ENCODE measurements around the gene SLK. TPM values are rescaled to one million over a fixed set of nuclear protein-coding genes. Genes with fewer than 3 reads are reported as not detected.

SLK gene
- total and polyA plus RNA-seq, 7 experiments from 2014 or later, result 6.1 to 32.2 (median 23.7) TPM

DNA sequence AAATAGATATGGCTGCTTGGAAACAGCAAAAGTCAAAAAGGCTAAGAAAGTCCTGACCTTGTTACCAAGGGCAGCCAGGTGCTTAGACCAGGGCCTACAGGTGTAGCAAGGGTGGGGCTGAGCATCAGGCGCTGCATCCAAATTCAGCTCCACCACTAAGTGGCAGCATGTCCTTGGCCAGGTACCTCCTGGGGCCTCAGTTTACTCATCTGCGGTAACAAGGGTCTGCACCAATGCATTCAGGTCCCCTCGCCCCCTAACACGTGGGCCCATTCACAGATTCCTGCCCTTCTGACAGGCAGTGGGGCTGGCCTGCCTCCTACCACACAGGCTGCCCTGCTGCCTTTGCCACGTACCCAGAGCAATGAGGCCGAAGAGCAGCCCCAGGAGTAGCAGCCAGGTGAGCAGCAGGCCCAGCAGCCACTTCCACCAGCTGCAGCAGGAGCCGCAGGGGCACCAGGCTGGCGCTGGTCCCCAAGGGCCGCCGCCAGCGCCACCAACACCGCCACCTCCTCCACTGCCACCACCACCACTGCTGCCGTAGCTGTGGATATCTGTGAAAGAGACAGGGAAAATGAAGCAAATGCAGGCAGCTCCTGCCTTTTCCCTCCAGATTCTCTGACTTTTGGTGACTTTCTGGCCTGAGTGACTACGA, 89.8 kb downstream of the SLK start:
- CTCF ChIA-PET, result no interaction called here
- H3K4me3 ChIP-seq (ENCODE audit: low read length), result no peak overlapping the region
- no peaks in the 10 kb centered on the region for H3K36me3 Mint-ChIP-seq
- H3K9me3 Mint-ChIP-seq, result no peaks in the 10 kb centered on the region
- POLR2A ChIA-PET, result no interaction called here
- peaks cover 0 to 4% (median 0%) of the 10 kb centered on the region in 5 donors for H3K27me3 Mint-ChIP-seq
- no peaks in the 10 kb centered on the region for H3K9me3 ChIP-seq (ENCODE audit: control insufficient read depth in 2 of 3, low read length in 3 of 3)
- H3K4me1 Mint-ChIP-seq, result no peaks in the 10 kb centered on the region
- no peak for DNase-seq
- no peaks in the 10 kb centered on the region for H3K27me3 ChIP-seq (ENCODE audit: control insufficient read depth in 2 of 2, insufficient read depth in 2 of 2, low read length in 2 of 2)
- H3K36me3 ChIP-seq (ENCODE audit: control insufficient read depth in 2 of 3, insufficient read depth in 3 of 3, low read length in 3 of 3), result no peaks in the 10 kb centered on the region
- no peak overlapping the region for H3K27ac Mint-ChIP-seq
- no peaks in the 10 kb centered on the region for H3K4me1 ChIP-seq (ENCODE audit: control insufficient read depth in 2 of 2, insufficient read depth in 2 of 2, low read length in 2 of 2)
- no peak for ATAC-seq
- H3K4me3 Mint-ChIP-seq, result no peak overlapping the region
- H3K27ac ChIP-seq (ENCODE audit: low read depth, low read length), result no peak overlapping the region
- intact Hi-C loops (cut with micrococcal nuclease), result no loop called here

DNA sequence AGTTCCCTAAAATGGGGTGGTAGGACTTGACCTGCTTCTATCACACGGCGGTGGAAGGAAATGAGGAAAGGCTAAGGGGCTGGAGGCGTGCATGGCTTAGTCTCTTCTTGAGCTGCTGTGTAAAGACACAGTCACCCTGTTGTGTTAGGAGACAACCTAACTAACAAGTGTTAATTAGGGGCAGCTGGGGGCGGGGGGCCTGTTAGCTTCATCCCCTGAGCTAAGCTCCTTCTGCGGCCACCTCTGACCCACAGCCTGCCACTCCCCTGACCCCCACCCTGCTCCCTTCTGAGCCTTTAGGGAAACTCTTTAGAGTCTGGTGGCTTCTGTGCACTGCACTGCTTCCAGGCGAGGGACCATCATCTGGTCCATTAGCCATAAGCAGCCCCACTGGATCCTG, 90.8 kb downstream of the SLK start:
- Mint-ChIP-seq H3K4me1 (no peaks in the 10 kb centered on the region), H3K4me3 (no peak overlapping the region), H3K9me3 (no peaks in the 10 kb centered on the region), H3K27ac (no peak overlapping the region), H3K36me3 (no peaks in the 10 kb centered on the region), H3K27me3 (peaks cover 0 to 4% (median 0%) of the 10 kb centered on the region in 5 donors)
- ChIA-PET POLR2A (no interaction called here), CTCF (no interaction called here)
- H3K27me3 ChIP-seq (ENCODE audit: control insufficient read depth in 2 of 2, insufficient read depth in 2 of 2, low read length in 2 of 2), result no peaks in the 10 kb centered on the region
- intact Hi-C loops (cut with micrococcal nuclease), result no loop called here
- DNase-seq (no peak), ATAC-seq (no peak)
- H3K9me3 ChIP-seq (ENCODE audit: control insufficient read depth in 2 of 3, low read length in 3 of 3), result no peaks in the 10 kb centered on the region
- no peaks in the 10 kb centered on the region for H3K4me1 ChIP-seq (ENCODE audit: control insufficient read depth in 2 of 2, insufficient read depth in 2 of 2, low read length in 2 of 2)
- H3K27ac ChIP-seq (ENCODE audit: low read depth, low read length), result no peak overlapping the region
- H3K4me3 ChIP-seq (ENCODE audit: low read length), result no peak overlapping the region
- H3K36me3 ChIP-seq (ENCODE audit: control insufficient read depth in 2 of 3, insufficient read depth in 3 of 3, low read length in 3 of 3), result no peaks in the 10 kb centered on the region

GRCh38 chr10:104059364-104059763, 92.4 kb downstream of the SLK start:
- ChIA-PET CTCF (interaction anchor here (0.6 to 1.1 kb wide), 2 partner anchors 64 to 350 kb away, joined by 3 read pairs; no protein-coding TSS in a partner anchor), POLR2A (interaction anchor here (0.5 kb wide), 1 partner anchor 415 kb away, joined by 3 read pairs; no protein-coding TSS in a partner anchor)
- H3K36me3 Mint-ChIP-seq, result no peaks in the 10 kb centered on the region
- no peaks in the 10 kb centered on the region for H3K36me3 ChIP-seq (ENCODE audit: control insufficient read depth in 2 of 3, insufficient read depth in 3 of 3, low read length in 3 of 3)
- no peak for DNase-seq
- no peak for ATAC-seq
- H3K27me3 ChIP-seq (ENCODE audit: control insufficient read depth in 2 of 2, insufficient read depth in 2 of 2, low read length in 2 of 2), result no peaks in the 10 kb centered on the region
- no peaks in the 10 kb centered on the region for H3K9me3 ChIP-seq (ENCODE audit: control insufficient read depth in 2 of 3, low read length in 3 of 3)
- no peak overlapping the region for H3K27ac ChIP-seq (ENCODE audit: low read depth, low read length)
- H3K4me1 Mint-ChIP-seq, result no peaks in the 10 kb centered on the region
- H3K27ac Mint-ChIP-seq, result no peak overlapping the region
- H3K4me3 ChIP-seq (ENCODE audit: low read length), result no peak overlapping the region
- H3K4me1 ChIP-seq (ENCODE audit: control insufficient read depth in 2 of 2, insufficient read depth in 2 of 2, low read length in 2 of 2), result no peaks in the 10 kb centered on the region
- no peak overlapping the region for H3K4me3 Mint-ChIP-seq
- peaks cover 0 to 9% (median 0%) of the 10 kb centered on the region in 5 donors for H3K27me3 Mint-ChIP-seq
- H3K9me3 Mint-ChIP-seq, result no peaks in the 10 kb centered on the region
- intact Hi-C loops (cut with micrococcal nuclease), result no loop called here

DNA sequence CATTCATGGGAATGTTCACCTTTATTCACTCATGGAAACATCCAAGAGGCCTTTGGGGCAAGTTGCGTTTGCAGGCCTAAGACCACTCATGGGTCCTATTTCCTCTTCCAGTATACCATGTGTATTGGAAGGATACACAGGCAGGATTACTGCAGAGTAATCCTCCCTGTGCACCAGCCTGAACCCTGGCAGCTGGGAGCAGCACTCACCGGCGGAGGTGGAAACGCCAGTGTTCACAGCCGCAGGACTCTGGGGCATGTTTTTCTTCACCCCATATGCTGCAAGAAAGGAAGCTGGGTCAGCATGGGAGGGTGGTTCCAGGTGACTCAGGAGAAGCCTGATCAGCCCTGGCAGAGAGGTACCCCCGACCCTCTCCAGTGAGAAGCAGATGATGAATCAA, 94.3 kb downstream of the SLK start:
- ATAC-seq, result no peak
- H3K36me3 Mint-ChIP-seq, result no peaks in the 10 kb centered on the region
- no peak for DNase-seq
- no peak overlapping the region for H3K27ac Mint-ChIP-seq
- intact Hi-C loops (cut with micrococcal nuclease), result no loop called here
- CTCF ChIA-PET, result interaction anchor here (0.6 kb wide), 1 partner anchor 1708 kb away, joined by 3 read pairs; no protein-coding TSS in a partner anchor
- Histone ChIP-seq H3K4me3 (ENCODE audit: low read length) (no peak overlapping the region), H3K36me3 (ENCODE audit: control insufficient read depth in 2 of 3, insufficient read depth in 3 of 3, low read length in 3 of 3) (no peaks in the 10 kb centered on the region), H3K27me3 (ENCODE audit: control insufficient read depth in 2 of 2, insufficient read depth in 2 of 2, low read length in 2 of 2) (no peaks in the 10 kb centered on the region), H3K9me3 (ENCODE audit: control insufficient read depth in 2 of 3, low read length in 3 of 3) (no peaks in the 10 kb centered on the region), H3K27ac (ENCODE audit: low read depth, low read length) (no peak overlapping the region), H3K4me1 (ENCODE audit: control insufficient read depth in 2 of 2, insufficient read depth in 2 of 2, low read length in 2 of 2) (no peaks in the 10 kb centered on the region)
- no peaks in the 10 kb centered on the region for H3K4me1 Mint-ChIP-seq
- H3K4me3 Mint-ChIP-seq, result no peak overlapping the region
- peaks cover 0 to 19% (median 0%) of the 10 kb centered on the region in 5 donors for H3K27me3 Mint-ChIP-seq
- POLR2A ChIA-PET, result interaction anchor here (0.6 kb wide), 1 partner anchor 153 kb away, joined by 3 read pairs; no protein-coding TSS in a partner anchor
- no peaks in the 10 kb centered on the region for H3K9me3 Mint-ChIP-seq

DNA sequence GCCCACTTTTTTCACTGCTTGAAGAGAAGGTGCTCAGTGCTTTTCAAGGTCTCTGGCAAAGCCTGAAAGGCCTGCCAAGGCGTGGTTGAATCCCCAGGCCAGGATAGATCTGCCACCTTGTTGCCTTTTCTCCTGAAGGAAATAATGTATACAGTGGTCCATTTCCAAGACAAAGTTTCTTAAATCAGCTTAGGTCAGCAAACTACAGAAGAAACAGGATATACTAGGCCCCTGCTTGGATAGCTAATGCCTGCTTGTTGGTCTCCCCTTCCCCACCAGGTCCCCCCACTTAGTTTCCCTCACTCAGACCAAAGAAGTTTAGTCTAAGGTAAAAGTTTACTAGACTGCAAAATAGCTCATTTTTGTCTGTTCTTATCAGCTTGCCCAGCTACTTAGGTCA, 98.8 kb downstream of the SLK start:
- peaks cover 0 to 2% (median 0%) of the 10 kb centered on the region in 7 donors for H3K4me1 Mint-ChIP-seq
- no peaks in the 10 kb centered on the region for H3K9me3 ChIP-seq (ENCODE audit: control insufficient read depth in 2 of 3, low read length in 3 of 3)
- H3K9me3 Mint-ChIP-seq, result no peaks in the 10 kb centered on the region
- intact Hi-C loops (cut with micrococcal nuclease), result no loop called here
- H3K27me3 ChIP-seq (ENCODE audit: control insufficient read depth in 2 of 2, insufficient read depth in 2 of 2, low read length in 2 of 2), result no peaks in the 10 kb centered on the region
- ATAC-seq, result no peak
- H3K27ac Mint-ChIP-seq, result no peak overlapping the region
- no peaks in the 10 kb centered on the region for H3K4me1 ChIP-seq (ENCODE audit: control insufficient read depth in 2 of 2, insufficient read depth in 2 of 2, low read length in 2 of 2)
- no peaks in the 10 kb centered on the region for H3K36me3 ChIP-seq (ENCODE audit: control insufficient read depth in 2 of 3, insufficient read depth in 3 of 3, low read length in 3 of 3)
- H3K4me3 Mint-ChIP-seq, result no peak overlapping the region
- ChIA-PET CTCF (interaction anchor here (0.6 kb wide), 1 partner anchor 1960 kb away, joined by 3 read pairs; no protein-coding TSS in a partner anchor), POLR2A (no interaction called here)
- no peak overlapping the region for H3K4me3 ChIP-seq (ENCODE audit: low read length)
- H3K27ac ChIP-seq (ENCODE audit: low read depth, low read length), result no peak overlapping the region
- H3K27me3 Mint-ChIP-seq, result peaks cover 0 to 36% (median 0%) of the 10 kb centered on the region in 5 donors
- no peak for DNase-seq
- H3K36me3 Mint-ChIP-seq, result no peaks in the 10 kb centered on the region

- Mint-ChIP-seq H3K4me3 (no peak overlapping the region), H3K27me3 (peaks cover 0 to 38% (median 0%) of the 10 kb centered on the region in 5 donors), H3K4me1 (peaks cover 0 to 2% (median 0%) of the 10 kb centered on the region in 7 donors), H3K36me3 (no peaks in the 10 kb centered on the region), H3K9me3 (no peaks in the 10 kb centered on the region), H3K27ac (no peak overlapping the region)
- Histone ChIP-seq H3K27ac (ENCODE audit: low read depth, low read length) (no peak overlapping the region), H3K9me3 (ENCODE audit: control insufficient read depth in 2 of 3, low read length in 3 of 3) (no peaks in the 10 kb centered on the region), H3K4me1 (ENCODE audit: control insufficient read depth in 2 of 2, insufficient read depth in 2 of 2, low read length in 2 of 2) (no peaks in the 10 kb centered on the region), H3K36me3 (ENCODE audit: control insufficient read depth in 2 of 3, insufficient read depth in 3 of 3, low read length in 3 of 3) (no peaks in the 10 kb centered on the region), H3K4me3 (ENCODE audit: low read length) (no peak overlapping the region), H3K27me3 (ENCODE audit: control insufficient read depth in 2 of 2, insufficient read depth in 2 of 2, low read length in 2 of 2) (no peaks in the 10 kb centered on the region)
- no peak for ATAC-seq
- intact Hi-C loops (cut with micrococcal nuclease), result no loop called here
- ChIA-PET POLR2A (interaction anchor here (0.7 kb wide), 1 partner anchor 160 kb away, joined by 3 read pairs; no protein-coding TSS in a partner anchor), CTCF (interaction anchor here (0.6 kb wide), 2 partner anchors 57 to 575 kb away, joined by 3 to 5 read pairs; no protein-coding TSS in a partner anchor)
- DNase-seq, result no peak
Measured at GRCh38 chr10:104066945-104067344, 100.0 kb downstream of the SLK start.

DNA sequence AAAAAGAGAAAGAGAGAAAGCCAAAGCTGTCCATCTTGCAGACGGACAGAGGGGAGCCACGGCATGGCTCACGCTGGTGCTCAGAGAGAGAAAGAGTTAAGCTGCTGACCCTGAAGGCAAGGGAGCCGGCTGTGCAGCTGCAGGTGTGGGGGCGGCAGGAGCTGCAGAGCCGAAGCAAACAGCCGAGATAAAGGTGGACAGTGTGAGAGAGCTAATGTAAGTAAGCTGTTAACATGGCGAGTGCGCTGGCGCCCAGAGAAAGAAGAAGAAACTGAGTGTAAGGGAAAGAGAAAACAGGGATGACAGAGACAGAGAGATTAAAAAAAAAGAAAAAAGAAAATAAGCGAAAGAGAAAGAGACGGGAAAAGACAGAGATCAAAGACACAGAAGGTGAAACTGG, 100.6 kb downstream of the SLK start:
- no peaks in the 10 kb centered on the region for H3K36me3 Mint-ChIP-seq
- Histone ChIP-seq H3K4me3 (ENCODE audit: low read length) (no peak overlapping the region), H3K4me1 (ENCODE audit: control insufficient read depth in 2 of 2, insufficient read depth in 2 of 2, low read length in 2 of 2) (no peaks in the 10 kb centered on the region), H3K36me3 (ENCODE audit: control insufficient read depth in 2 of 3, insufficient read depth in 3 of 3, low read length in 3 of 3) (no peaks in the 10 kb centered on the region), H3K27me3 (ENCODE audit: control insufficient read depth in 2 of 2, insufficient read depth in 2 of 2, low read length in 2 of 2) (no peaks in the 10 kb centered on the region), H3K27ac (ENCODE audit: low read depth, low read length) (no peak overlapping the region), H3K9me3 (ENCODE audit: control insufficient read depth in 2 of 3, low read length in 3 of 3) (no peaks in the 10 kb centered on the region)
- DNase-seq (no peak), ATAC-seq (no peak)
- H3K27me3 Mint-ChIP-seq, result peaks cover 0 to 38% (median 0%) of the 10 kb centered on the region in 5 donors
- ChIA-PET CTCF (interaction anchor here (0.6 kb wide), 1 partner anchor 56 kb away, joined by 5 read pairs; no protein-coding TSS in a partner anchor), POLR2A (interaction anchor here (0.7 kb wide), 1 partner anchor 160 kb away, joined by 3 read pairs; no protein-coding TSS in a partner anchor)
- intact Hi-C loops (cut with micrococcal nuclease), result no loop called here
- H3K27ac Mint-ChIP-seq, result no peak overlapping the region
- H3K4me1 Mint-ChIP-seq, result peaks cover 0 to 2% (median 0%) of the 10 kb centered on the region in 7 donors
- H3K4me3 Mint-ChIP-seq, result no peak overlapping the region
- no peaks in the 10 kb centered on the region for H3K9me3 Mint-ChIP-seq

Data from naive thymus-derived CD4-positive, alpha-beta T cell (primary cell).